GM18520 (cell line): ENCODE measurements around the gene NR1H2.

Experiments
- ATAC-seq: cut with Tn5 transposase; IDR thresholded peaks from one replicate; pipeline ENCODE4 v1.9.1; 2021; ENCODE audit not compliant: unreplicated experiment

Gene NR1H2

GRCh38 chr19:50399368-50399745, 23.1 kb downstream of the NR1H2 start:
- no peak for ATAC-seq

GRCh38 chr19:50401605-50402450, 25.6 kb downstream of the NR1H2 start:
- no peak for ATAC-seq

- ATAC-seq: no peak
These were observed 26.5 kb downstream of the NR1H2 start for GRCh38 chr19:50402544-50403301.

- no peak for ATAC-seq
These were observed 30.0 kb downstream of the NR1H2 start for GRCh38 chr19:50406156-50406820.

GRCh38 chr19:50406829-50407228, 30.6 kb downstream of the NR1H2 start:
- no peak for ATAC-seq

- no peak for ATAC-seq
These were observed 33.1 kb downstream of the NR1H2 start for GRCh38 chr19:50409347-50409746.

- ATAC-seq: no peak
These were observed 33.9 kb downstream of the NR1H2 start for GRCh38 chr19:50410109-50410508.

GRCh38 chr19:50412419-50412818, 36.2 kb downstream of the NR1H2 start:
- no peak for ATAC-seq

GRCh38 chr19:50413096-50413495, 36.8 kb downstream of the NR1H2 start:
- no peak for ATAC-seq

- no peak for ATAC-seq
These were observed 37.3 kb downstream of the NR1H2 start for GRCh38 chr19:50413531-50413930.

GRCh38 chr19:50414864-50415660, 38.8 kb downstream of the NR1H2 start:
- no peak for ATAC-seq

- ATAC-seq: no peak
These were observed 39.4 kb downstream of the NR1H2 start for GRCh38 chr19:50415661-50416033.

- no peak for ATAC-seq
These were observed 40.0 kb downstream of the NR1H2 start for GRCh38 chr19:50416034-50416977.

- ATAC-seq: no peak
These were observed 41.1 kb downstream of the NR1H2 start for GRCh38 chr19:50417111-50418081.

- no peak for ATAC-seq
These were observed 42.1 kb downstream of the NR1H2 start, which contains the start of gene SPIB for GRCh38 chr19:50418176-50419021. TSS of gene SPIB (plus strand) at chr19:50418938. CDS start at chr19:50418963, 25 bp downstream.

- ATAC-seq: no peak
These were observed 42.8 kb downstream of the NR1H2 start for GRCh38 chr19:50419022-50419579.

GRCh38 chr19:50419580-50420035, 43.4 kb downstream of the NR1H2 start:
- ATAC-seq: no peak
